Measurements from ENCODE around the gene PNKD.

The PNKD gene

DNA sequence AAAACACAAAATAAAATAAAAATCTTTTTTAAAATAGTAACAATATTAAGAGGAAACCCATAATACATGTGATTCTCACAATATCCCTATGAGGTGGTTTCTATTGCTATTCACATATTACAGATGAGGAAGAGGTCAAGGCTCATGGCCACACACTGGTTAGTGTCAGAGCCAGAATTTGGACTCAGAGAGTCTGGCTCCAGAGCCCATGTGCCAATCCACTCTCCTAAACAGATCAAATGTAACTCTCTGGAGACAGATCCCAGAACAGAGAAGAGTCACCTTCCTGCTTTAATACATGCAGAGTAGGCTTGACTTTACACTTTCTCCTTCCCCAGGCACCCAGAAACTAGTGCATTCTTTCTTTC, 101.6 kb downstream of the PNKD start:
- H3K27me3 ChIP-seq (ENCODE audit: control insufficient read depth, insufficient read depth, low read length) = no peaks in the 10 kb centered on the region
- no peaks in the 10 kb centered on the region for H3K36me3 ChIP-seq (ENCODE audit: control insufficient read depth, insufficient read depth, low read length)
- H3K4me1 ChIP-seq (ENCODE audit: control insufficient read depth, insufficient read depth, low read length) = peaks cover 5% of the 10 kb centered on the region
- H3K4me3 ChIP-seq (ENCODE audit: low read length) = no peak overlapping the region
- H3K27ac ChIP-seq (ENCODE audit: low read depth, low read length) = no peak overlapping the region
- H3K9ac ChIP-seq (ENCODE audit: low read length) = no peak overlapping the region

DNA sequence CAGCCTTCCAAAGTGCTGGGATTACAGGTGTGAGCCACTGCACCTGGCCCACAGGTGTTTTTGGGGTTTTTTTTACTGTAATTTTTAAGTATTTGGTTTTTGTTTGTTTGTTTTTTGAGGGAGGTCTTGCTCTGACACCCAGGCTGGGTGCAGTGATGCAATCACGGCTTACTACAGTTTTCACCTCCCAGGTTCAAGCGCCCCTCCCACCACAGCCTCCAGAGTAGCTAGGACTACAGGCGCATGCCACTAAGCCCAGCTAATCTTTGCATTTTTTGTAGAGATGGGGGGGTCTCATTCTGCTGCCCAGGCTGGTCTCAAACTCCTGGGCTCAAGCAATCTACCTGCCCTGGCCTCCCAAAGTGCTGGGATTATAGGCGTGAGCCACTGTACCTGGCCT, 104.5 kb downstream of the PNKD start:
- peak overlapping the region; percentile 24 for H3K27ac ChIP-seq (ENCODE audit: low read depth, low read length)

DNA sequence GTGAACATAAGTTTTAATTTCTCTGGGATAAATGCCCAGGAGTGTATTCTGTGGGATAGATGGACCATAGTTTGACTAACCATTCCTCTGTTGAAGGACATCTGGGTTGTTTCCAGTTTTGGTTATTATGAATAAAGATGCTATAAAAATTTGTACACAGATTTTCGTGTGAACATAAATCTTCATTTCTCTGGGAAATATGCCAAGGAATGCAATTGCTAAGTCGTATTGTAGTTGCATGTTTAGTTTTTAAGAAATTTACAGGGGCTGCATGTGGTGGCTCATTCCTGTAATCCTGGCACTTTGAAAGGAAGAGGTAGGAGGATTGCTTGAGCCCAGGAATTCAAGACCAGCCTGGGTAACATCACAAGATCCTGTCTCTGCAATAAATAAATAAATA, 104.9 kb downstream of the PNKD start:
- Histone ChIP-seq H3K9ac (ENCODE audit: low read length) (no peak overlapping the region), H3K27me3 (ENCODE audit: control insufficient read depth, insufficient read depth, low read length) (no peaks in the 10 kb centered on the region), H3K4me3 (ENCODE audit: low read length) (no peak overlapping the region), H3K36me3 (ENCODE audit: control insufficient read depth, insufficient read depth, low read length) (no peaks in the 10 kb centered on the region), H3K27ac (ENCODE audit: low read depth, low read length) (peak overlapping the region; percentile 24), H3K4me1 (ENCODE audit: control insufficient read depth, insufficient read depth, low read length) (peaks cover 4% of the 10 kb centered on the region)

More for the DNA sequence above, 104.5 kb downstream of the PNKD start:
- Histone ChIP-seq H3K4me3 (ENCODE audit: low read length) (no peak overlapping the region), H3K36me3 (ENCODE audit: control insufficient read depth, insufficient read depth, low read length) (no peaks in the 10 kb centered on the region), H3K9ac (ENCODE audit: low read length) (no peak overlapping the region), H3K4me1 (ENCODE audit: control insufficient read depth, insufficient read depth, low read length) (peaks cover 4% of the 10 kb centered on the region), H3K27me3 (ENCODE audit: control insufficient read depth, insufficient read depth, low read length) (no peaks in the 10 kb centered on the region)

DNA sequence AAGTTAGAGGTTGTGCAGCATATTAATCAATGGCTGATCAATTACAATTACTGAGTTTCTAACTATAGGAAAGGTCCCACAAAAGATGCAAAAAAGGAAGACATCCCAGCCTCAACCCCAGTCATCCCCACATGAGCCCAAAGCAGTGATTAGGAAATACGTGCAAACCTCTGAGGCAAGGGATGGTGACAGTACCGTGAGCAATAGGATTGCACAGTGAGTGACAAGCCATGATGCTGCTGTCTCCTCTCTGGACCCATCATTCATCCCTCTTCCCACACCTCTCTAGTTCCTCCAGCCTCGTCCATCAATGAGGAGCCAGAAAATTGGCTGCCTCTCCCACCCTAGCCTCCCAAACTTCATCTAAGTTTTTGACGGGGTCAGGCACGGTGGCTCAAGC, 107.7 kb downstream of the PNKD start:
- Histone ChIP-seq H3K27me3 (ENCODE audit: control insufficient read depth, insufficient read depth, low read length) (no peaks in the 10 kb centered on the region), H3K27ac (ENCODE audit: low read depth, low read length) (no peak overlapping the region), H3K36me3 (ENCODE audit: control insufficient read depth, insufficient read depth, low read length) (no peaks in the 10 kb centered on the region), H3K4me3 (ENCODE audit: low read length) (no peak overlapping the region), H3K4me1 (ENCODE audit: control insufficient read depth, insufficient read depth, low read length) (peaks cover 4% of the 10 kb centered on the region), H3K9ac (ENCODE audit: low read length) (no peak overlapping the region)

DNA sequence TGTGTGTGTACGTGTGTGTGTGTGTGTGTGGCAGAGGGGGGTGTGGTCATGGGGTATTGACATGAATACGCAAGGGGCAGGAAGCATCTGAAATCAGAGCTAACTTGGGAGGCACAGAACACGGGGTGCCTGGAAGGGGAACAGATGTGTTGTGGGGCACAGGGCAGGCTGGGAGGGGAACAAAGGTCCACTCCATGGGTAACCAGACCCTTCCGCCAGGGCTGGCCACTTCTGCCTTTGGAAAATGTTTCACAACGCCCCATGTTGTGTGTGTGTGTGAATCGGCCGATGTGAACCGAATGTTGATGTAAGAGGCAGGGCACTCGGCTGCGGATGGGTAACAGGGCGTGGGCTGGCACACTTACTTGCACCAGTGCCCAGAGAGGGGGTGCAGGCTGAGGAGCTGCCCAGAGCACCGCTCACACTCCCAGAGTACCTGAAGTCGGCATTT, 111.6 kb downstream of the PNKD start, which contains the start of gene SLC11A1:
TSS of gene SLC11A1 (plus strand) at position 358 of the 451 bp plus-strand sequence. CDS start 96 bp downstream, outside the sequence.
- no peak within 1 kb of the TSS for H3K4me3 ChIP-seq (ENCODE audit: low read length)
- no peak within 1 kb of the TSS for H3K9ac ChIP-seq (ENCODE audit: low read length)
- no peak within 1 kb of the TSS for H3K27ac ChIP-seq (ENCODE audit: low read depth, low read length)

DNA sequence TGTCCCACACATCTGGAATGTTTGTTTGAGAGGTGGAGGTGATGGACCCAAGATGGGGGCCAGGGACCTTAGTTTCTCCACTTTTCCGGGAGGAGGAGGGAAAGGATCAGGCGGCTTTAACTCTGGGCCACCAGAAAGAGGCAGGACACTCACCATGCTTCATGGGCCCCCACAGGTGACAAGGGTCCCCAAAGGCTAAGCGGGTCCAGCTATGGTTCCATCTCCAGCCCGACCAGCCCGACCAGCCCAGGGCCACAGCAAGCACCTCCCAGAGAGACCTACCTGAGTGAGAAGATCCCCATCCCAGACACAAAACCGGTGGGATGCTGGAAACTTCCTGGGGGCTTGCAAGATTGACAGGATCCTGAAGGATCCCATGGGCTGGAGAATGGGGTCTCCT, 112.5 kb downstream of the PNKD start:
- H3K27ac ChIP-seq (ENCODE audit: low read depth, low read length) = no peak overlapping the region
- H3K4me1 ChIP-seq (ENCODE audit: control insufficient read depth, insufficient read depth, low read length) = peaks cover 5% of the 10 kb centered on the region
- H3K27me3 ChIP-seq (ENCODE audit: control insufficient read depth, insufficient read depth, low read length) = no peaks in the 10 kb centered on the region
- H3K36me3 ChIP-seq (ENCODE audit: control insufficient read depth, insufficient read depth, low read length) = no peaks in the 10 kb centered on the region
- H3K4me3 ChIP-seq (ENCODE audit: low read length) = no peak overlapping the region
- H3K9ac ChIP-seq (ENCODE audit: low read length) = no peak overlapping the region

More for the DNA sequence above, 111.6 kb downstream of the PNKD start, which contains the start of gene SLC11A1:
- Histone ChIP-seq H3K4me1 (ENCODE audit: control insufficient read depth, insufficient read depth, low read length) (no peaks in the 10 kb centered on the region), H3K36me3 (ENCODE audit: control insufficient read depth, insufficient read depth, low read length) (no peaks in the 10 kb centered on the region), H3K27me3 (ENCODE audit: control insufficient read depth, insufficient read depth, low read length) (no peaks in the 10 kb centered on the region)

DNA sequence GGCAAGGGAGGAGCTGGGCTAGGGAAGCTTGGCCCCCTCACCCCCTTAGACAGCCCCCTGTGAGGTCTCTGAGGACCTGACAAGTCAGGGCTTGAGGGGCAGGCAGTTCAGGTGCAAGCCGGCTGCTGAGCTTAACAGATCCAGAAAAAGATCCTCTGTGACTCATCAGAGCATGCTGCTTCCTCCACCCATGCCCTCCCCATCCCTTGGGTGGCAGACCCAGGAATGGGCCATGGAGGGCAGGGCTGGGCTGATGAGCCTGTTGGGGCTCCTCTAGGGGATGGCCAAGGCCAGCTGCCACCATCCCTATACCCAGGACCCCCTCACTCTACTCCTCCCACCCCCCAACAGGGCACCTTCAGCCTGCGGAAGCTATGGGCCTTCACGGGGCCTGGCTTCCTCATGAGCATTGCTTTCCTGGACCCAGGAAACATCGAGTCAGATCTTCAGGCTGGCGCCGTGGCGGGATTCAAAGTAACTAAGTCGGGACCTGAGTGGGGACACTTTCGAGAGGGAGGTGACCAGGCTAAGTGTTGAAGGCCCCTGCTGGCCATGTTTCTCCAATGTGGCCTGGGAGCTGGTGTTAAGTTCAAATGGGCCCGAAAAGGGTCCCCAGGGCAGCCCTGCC, 113.7 kb downstream of the PNKD start:
- Histone ChIP-seq H3K27me3 (ENCODE audit: control insufficient read depth, insufficient read depth, low read length) (no peaks in the 10 kb centered on the region), H3K9ac (ENCODE audit: low read length) (no peak overlapping the region), H3K36me3 (ENCODE audit: control insufficient read depth, insufficient read depth, low read length) (no peaks in the 10 kb centered on the region), H3K27ac (ENCODE audit: low read depth, low read length) (no peak overlapping the region), H3K4me1 (ENCODE audit: control insufficient read depth, insufficient read depth, low read length) (peaks cover 5% of the 10 kb centered on the region), H3K4me3 (ENCODE audit: low read length) (no peak overlapping the region)

DNA sequence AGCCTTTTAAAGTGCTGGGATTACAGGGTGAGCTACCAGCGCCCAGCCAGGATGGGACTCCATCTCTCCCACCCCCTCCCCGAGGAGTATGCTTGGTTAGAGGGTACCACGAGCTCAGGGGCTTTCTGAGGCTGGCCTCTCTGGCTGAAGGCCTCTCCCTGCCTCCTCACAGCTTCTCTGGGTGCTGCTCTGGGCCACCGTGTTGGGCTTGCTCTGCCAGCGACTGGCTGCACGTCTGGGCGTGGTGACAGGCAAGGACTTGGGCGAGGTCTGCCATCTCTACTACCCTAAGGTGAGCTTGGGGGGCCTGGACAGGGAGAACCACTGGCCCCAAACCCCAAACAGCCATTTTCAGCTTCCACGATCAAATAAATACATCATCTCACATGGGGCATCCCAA, 114.7 kb downstream of the PNKD start:
- H3K4me1 ChIP-seq (ENCODE audit: control insufficient read depth, insufficient read depth, low read length) = peaks cover 5% of the 10 kb centered on the region
- no peak overlapping the region for H3K4me3 ChIP-seq (ENCODE audit: low read length)
- H3K36me3 ChIP-seq (ENCODE audit: control insufficient read depth, insufficient read depth, low read length) = no peaks in the 10 kb centered on the region
- no peak overlapping the region for H3K27ac ChIP-seq (ENCODE audit: low read depth, low read length)
- no peak overlapping the region for H3K9ac ChIP-seq (ENCODE audit: low read length)
- no peaks in the 10 kb centered on the region for H3K27me3 ChIP-seq (ENCODE audit: control insufficient read depth, insufficient read depth, low read length)

DNA sequence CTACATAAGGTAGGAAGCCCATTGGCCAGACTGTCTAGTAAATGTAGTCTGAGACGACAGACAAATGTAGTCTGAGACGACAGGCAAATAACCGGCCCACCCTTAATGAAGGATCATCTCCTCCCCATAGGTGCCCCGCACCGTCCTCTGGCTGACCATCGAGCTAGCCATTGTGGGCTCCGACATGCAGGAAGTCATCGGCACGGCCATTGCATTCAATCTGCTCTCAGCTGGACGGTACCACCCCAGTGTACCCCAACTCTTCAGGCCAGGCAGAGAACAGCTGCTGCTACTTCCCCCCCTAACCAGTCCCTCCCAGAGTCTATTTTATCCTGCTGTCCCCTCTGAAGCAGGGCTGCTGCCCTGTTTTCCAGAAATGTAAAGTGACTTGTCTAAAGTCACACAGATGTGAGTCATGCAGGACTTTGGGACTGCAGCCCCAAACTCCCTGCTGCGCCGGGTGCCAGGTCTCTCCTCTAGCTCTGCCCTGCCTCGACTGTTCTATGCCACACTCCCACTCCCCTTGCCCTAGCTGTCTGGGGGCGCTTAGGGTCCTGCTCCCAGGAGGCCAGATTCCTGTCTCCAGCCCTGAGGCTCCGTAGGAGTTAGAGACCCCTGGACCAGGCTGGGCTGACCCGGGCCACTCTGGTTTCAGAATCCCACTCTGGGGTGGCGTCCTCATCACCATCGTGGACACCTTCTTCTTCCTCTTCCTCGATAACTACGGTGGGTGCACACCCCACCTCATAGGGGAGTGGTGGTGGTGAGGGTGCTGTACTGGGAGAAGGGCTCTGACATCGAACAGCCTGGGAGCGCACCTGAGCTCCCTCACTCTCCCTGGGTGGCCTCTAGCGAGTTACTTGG, 116.4 kb downstream of the PNKD start:
- H3K27me3 ChIP-seq (ENCODE audit: control insufficient read depth, insufficient read depth, low read length) = no peaks in the 10 kb centered on the region
- no peak overlapping the region for H3K9ac ChIP-seq (ENCODE audit: low read length)
- H3K27ac ChIP-seq (ENCODE audit: low read depth, low read length) = no peak overlapping the region
- H3K36me3 ChIP-seq (ENCODE audit: control insufficient read depth, insufficient read depth, low read length) = no peaks in the 10 kb centered on the region
- peaks cover 5% of the 10 kb centered on the region for H3K4me1 ChIP-seq (ENCODE audit: control insufficient read depth, insufficient read depth, low read length)
- peak overlapping the region; percentile 45 for H3K4me3 ChIP-seq (ENCODE audit: low read length)

DNA sequence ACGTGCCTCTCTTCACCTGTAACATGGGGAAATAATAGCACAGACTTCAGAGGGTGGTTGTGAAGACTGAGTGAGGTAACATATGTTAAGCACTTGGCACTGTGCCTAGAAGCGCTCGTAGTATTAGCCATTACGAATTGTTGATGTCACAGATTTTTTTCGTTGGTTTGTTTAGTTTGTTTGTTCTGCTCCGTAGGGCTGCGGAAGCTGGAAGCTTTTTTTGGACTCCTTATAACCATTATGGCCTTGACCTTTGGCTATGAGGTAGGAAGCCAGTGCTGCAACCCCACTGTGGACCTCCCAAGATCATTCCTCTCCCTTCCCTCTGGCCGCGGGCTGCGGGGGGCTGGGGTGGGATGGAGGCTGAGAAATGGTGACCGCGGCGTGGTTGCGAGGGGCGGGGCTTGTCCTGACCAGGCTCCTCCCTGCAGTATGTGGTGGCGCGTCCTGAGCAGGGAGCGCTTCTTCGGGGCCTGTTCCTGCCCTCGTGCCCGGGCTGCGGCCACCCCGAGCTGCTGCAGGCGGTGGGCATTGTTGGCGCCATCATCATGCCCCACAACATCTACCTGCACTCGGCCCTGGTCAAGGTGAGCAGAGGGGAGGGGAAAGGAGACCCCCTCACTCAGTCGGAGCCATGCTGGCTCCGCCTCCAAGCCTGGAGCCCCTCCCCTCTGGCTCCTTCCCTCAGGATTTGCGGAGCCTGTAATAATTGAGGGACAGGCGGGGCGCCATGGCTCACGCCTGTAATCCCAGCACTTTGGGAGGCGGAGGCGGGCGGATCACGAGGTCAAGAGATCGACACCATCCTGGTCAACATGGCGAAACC, 117.3 kb downstream of the PNKD start:
- Histone ChIP-seq H3K4me3 (ENCODE audit: low read length) (peak overlapping the region; percentile 45), H3K4me1 (ENCODE audit: control insufficient read depth, insufficient read depth, low read length) (peaks cover 5% of the 10 kb centered on the region), H3K9ac (ENCODE audit: low read length) (no peak overlapping the region), H3K27me3 (ENCODE audit: control insufficient read depth, insufficient read depth, low read length) (no peaks in the 10 kb centered on the region), H3K36me3 (ENCODE audit: control insufficient read depth, insufficient read depth, low read length) (no peaks in the 10 kb centered on the region), H3K27ac (ENCODE audit: low read depth, low read length) (no peak overlapping the region)

DNA sequence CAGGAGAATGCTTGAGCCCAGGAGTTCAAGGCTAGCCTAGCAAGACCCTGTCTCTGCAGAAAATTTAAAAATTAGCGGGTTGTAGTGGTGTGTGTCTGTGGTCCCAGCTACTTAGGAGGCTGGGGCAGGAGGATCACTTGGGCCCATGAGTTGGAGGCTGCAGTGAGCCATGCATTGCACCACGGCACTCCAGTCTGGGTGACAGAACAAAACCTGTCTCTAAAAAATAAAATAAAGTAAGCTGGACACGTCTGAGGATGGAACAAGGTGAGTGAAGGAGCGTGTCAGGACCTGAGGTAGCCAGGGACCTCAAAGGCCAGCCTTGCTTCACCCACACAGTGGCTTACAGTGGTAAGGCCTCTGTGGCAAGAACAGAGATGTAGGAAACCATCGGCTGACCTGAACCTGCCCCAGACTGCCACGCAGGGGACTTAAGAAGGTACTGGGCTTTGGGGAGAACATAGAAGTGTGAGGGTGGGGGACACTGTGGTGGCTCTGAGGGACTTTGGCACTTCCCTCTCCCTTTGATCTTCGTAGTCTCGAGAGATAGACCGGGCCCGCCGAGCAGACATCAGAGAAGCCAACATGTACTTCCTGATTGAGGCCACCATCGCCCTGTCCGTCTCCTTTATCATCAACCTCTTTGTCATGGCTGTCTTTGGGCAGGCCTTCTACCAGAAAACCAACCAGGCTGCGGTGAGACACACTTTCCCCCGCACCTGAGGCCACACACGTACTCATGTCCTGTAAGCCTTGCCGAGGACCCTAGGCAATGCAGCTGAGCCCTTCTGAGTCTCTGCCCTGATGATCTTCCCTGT, 119.2 kb downstream of the PNKD start:
- no peak overlapping the region for H3K9ac ChIP-seq (ENCODE audit: low read length)
- no peak overlapping the region for H3K4me3 ChIP-seq (ENCODE audit: low read length)
- no peaks in the 10 kb centered on the region for H3K36me3 ChIP-seq (ENCODE audit: control insufficient read depth, insufficient read depth, low read length)
- H3K4me1 ChIP-seq (ENCODE audit: control insufficient read depth, insufficient read depth, low read length) = peaks cover 5% of the 10 kb centered on the region
- no peaks in the 10 kb centered on the region for H3K27me3 ChIP-seq (ENCODE audit: control insufficient read depth, insufficient read depth, low read length)
- no peak overlapping the region for H3K27ac ChIP-seq (ENCODE audit: low read depth, low read length)
